CD4-positive, alpha-beta T cell (primary cell): ENCODE measurements around the gene CMC2. TPM values are rescaled to one million over a fixed set of nuclear protein-coding genes. Genes with fewer than 3 reads are reported as not detected.

Source experiments
- ATAC-seq: fragments of 200-7000 bp; cut with Tn5 transposase; one replicate; pipeline ENCODE4 v1.10.0; 2022; ENCODE audit warnings: mild to moderate bottlenecking; ENCODE audit not compliant: poor library complexity
- CTCF ChIA-PET: fragments of 350-600 bp; sonication (Branson Sonifier 250); formaldehyde crosslinking; loops from one replicate; lab custom pipeline; 2021; ENCODE audit warnings: antibody characterized with exemption, inconsistent platforms; lab: Charles Lee
- POLR2A ChIA-PET: fragments of 350-600 bp; sonication (Branson Sonifier 250); formaldehyde crosslinking; loops from one replicate; lab custom pipeline; 2021; ENCODE audit warnings: antibody characterized with exemption, inconsistent platforms; lab: Charles Lee
- DNase-seq, 14 experiments: peaks; one replicate each; pipeline ENCODE4 v3.0.0-alpha.2; 2013 to 2020; ENCODE audit warnings: mixed read lengths in 2 of 14
- H3K27ac ChIP-seq, 2 donors: one replicate each; pipeline versions ENCODE4 v1.5.1 to v1.7.0; 2013; ENCODE audit warnings: low read length in 2 of 2, low read depth in 1 of 2, mild to moderate bottlenecking in 1 of 2
- H3K27me3 ChIP-seq, 2 experiments: 1 replicate in 1 of 2; 2 replicates in 1 of 2; pipeline versions ENCODE4 v1.6.1 to v1.7.0; 2013; ENCODE audit warnings: low read length in 2 of 2, control low read depth in 1 of 2, mild to moderate bottlenecking in 1 of 2, moderate library complexity in 1 of 2; ENCODE audit not compliant: insufficient read depth in 2 of 2, control insufficient read depth in 1 of 2
- H3K36me3 ChIP-seq: one replicate; pipeline ENCODE4 v1.6.1; 2013; ENCODE audit warnings: low read length, control low read depth; ENCODE audit not compliant: insufficient read depth
- H3K4me1 ChIP-seq: one replicate; pipeline ENCODE4 v1.6.1; 2013; ENCODE audit warnings: low read length, control low read depth; ENCODE audit not compliant: insufficient read depth
- H3K4me3 ChIP-seq: one replicate; pipeline ENCODE4 v1.5.1; 2013; ENCODE audit warnings: mild to moderate bottlenecking, low read length, moderate library complexity
- H3K9me3 ChIP-seq, 2 experiments: 1 replicate in 1 of 2; 2 replicates in 1 of 2; pipeline versions ENCODE4 v1.6.1 to v1.7.0; 2013; ENCODE audit warnings: low read length in 2 of 2, mild to moderate bottlenecking in 2 of 2, control low read depth in 1 of 2, moderate library complexity in 1 of 2; ENCODE audit not compliant: control insufficient read depth in 1 of 2, insufficient read depth in 1 of 2
- H3K27ac Mint-ChIP-seq: one replicate; pipeline ENCODE4 v1.8.0; 2020; ENCODE audit warnings: mixed read lengths
- H3K27me3 Mint-ChIP-seq: one replicate; pipeline ENCODE4 v1.8.0; 2021; ENCODE audit warnings: mixed read lengths
- H3K36me3 Mint-ChIP-seq: one replicate; pipeline ENCODE4 v1.8.0; 2021; ENCODE audit warnings: low read depth, mixed read lengths
- H3K4me1 Mint-ChIP-seq: one replicate; pipeline ENCODE4 v1.8.0; 2021; ENCODE audit warnings: low read depth, mixed read lengths
- H3K4me3 Mint-ChIP-seq: one replicate; pipeline ENCODE4 v1.8.0; 2020; ENCODE audit warnings: mild to moderate bottlenecking, mixed read lengths
- H3K9me3 Mint-ChIP-seq: one replicate; pipeline ENCODE4 v1.8.0; 2020; ENCODE audit warnings: mixed read lengths
- intact Hi-C, 2 experiments: fragments of 100-400 bp; cut with DNase I in 1 of 2; cut with micrococcal nuclease in 1 of 2; formaldehyde crosslinking; loops; one replicate each; pipeline versions ENCODE4 v1.15.1 to v1.9.0; 2023 to 2025; cut with DNase I, micrococcal nuclease
- total RNA-seq, 174 experiments: library from RNA in 2 of 174; stranded (reverse) in 2 of 174; gene quantifications; one replicate each; pipeline ENCODE4 v1.2.3 and lab custom pipeline; 2021 to 2026
- TF ChIP-seq, protein P1 (sequence below): fragments of 200-600 bp; IDR thresholded peaks from one replicate; pipeline ENCODE4 v1.8.0; 2022; ENCODE audit warnings: antibody characterized with exemption, mild to moderate bottlenecking

The CMC2 gene
- total RNA-seq, 2 experiments from 2014 or later, result 67.7 to 68.8 TPM

DNA sequence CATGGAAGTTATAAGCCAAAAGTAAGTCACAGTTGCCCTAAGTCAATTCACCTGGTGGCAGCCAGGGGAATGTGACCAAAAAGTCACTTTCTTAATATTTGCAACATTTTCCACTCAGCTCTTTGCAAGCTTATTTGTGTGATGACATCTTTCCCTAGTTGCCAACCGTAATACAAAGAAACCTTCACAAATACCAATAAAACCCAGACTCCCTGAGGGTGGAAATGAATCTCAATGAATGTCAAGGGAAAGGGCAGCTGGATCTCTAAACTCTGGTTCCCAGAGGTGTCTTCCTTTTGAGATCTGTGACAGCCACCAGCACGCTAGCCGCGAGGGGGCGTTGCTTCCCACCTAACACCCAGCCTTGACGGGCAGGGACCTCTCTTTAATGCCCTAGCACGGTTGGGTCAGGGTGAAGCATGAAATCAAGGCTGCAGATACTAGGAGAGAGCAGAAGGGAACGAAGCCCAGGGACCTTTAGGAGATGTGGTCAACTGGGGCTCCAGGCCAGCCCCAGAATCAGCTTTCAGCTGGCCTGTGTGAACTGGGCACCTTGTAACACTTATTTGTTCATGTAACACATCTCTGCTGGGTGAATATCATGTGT, 82.2 kb downstream of the CMC2 start:
- ChIA-PET POLR2A (no interaction called here), CTCF (no interaction called here)
- H3K4me1 Mint-ChIP-seq, result no peaks in the 10 kb centered on the region
- no peak overlapping the region for H3K27ac Mint-ChIP-seq
- no peak overlapping the region for H3K4me3 Mint-ChIP-seq
- Histone ChIP-seq H3K27ac (no peak overlapping the region), H3K4me3 (no peak overlapping the region), H3K9me3 (no peaks in the 10 kb centered on the region), H3K36me3 (no peaks in the 10 kb centered on the region), H3K4me1 (peaks cover 2% of the 10 kb centered on the region), H3K27me3 (peaks cover 0 to 6% of the 10 kb centered on the region in 2 experiments)
- intact Hi-C loops, result no loop called here
- H3K9me3 Mint-ChIP-seq, result no peaks in the 10 kb centered on the region
- ATAC-seq, result no peak
- peak in 9 of 14 experiments; percentile 5 to 47 (median 12) for DNase-seq
- TF ChIP-seq, protein P1, sequence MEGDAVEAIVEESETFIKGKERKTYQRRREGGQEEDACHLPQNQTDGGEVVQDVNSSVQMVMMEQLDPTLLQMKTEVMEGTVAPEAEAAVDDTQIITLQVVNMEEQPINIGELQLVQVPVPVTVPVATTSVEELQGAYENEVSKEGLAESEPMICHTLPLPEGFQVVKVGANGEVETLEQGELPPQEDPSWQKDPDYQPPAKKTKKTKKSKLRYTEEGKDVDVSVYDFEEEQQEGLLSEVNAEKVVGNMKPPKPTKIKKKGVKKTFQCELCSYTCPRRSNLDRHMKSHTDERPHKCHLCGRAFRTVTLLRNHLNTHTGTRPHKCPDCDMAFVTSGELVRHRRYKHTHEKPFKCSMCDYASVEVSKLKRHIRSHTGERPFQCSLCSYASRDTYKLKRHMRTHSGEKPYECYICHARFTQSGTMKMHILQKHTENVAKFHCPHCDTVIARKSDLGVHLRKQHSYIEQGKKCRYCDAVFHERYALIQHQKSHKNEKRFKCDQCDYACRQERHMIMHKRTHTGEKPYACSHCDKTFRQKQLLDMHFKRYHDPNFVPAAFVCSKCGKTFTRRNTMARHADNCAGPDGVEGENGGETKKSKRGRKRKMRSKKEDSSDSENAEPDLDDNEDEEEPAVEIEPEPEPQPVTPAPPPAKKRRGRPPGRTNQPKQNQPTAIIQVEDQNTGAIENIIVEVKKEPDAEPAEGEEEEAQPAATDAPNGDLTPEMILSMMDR, result peak; percentile 14
- H3K27me3 Mint-ChIP-seq, result peaks cover 24% of the 10 kb centered on the region
- H3K36me3 Mint-ChIP-seq, result no peaks in the 10 kb centered on the region

DNA sequence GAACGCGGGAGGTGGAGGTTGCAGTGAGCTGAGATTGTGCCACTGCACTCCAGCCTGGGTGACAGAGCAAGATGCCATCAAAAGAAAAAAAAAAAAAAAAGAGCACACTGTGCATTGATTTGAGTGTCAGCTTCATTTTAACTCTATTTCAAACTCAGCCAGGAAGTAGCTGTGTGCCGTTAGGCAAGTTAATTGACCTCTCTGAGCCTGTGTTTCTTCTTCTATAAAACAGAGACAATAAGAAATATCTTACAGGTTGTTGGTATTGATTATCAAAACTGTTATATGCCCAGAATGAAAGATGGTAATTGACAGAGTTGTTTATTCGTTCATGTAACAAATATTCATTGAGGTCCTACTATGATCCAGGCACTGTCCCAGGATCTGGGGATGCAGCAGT, 83.3 kb downstream of the CMC2 start:
- DNase-seq, result no peak
- Histone ChIP-seq H3K27me3 (peaks cover 0 to 5% of the 10 kb centered on the region in 2 experiments), H3K9me3 (no peaks in the 10 kb centered on the region), H3K4me1 (peaks cover 2% of the 10 kb centered on the region), H3K4me3 (no peak overlapping the region), H3K27ac (no peak overlapping the region), H3K36me3 (no peaks in the 10 kb centered on the region)
- ChIA-PET POLR2A (no interaction called here), CTCF (no interaction called here)
- no peaks in the 10 kb centered on the region for H3K4me1 Mint-ChIP-seq
- H3K4me3 Mint-ChIP-seq, result no peak overlapping the region
- no peak overlapping the region for H3K27ac Mint-ChIP-seq
- TF ChIP-seq, protein P1, result no peak
- intact Hi-C loops, result no loop called here
- H3K9me3 Mint-ChIP-seq, result no peaks in the 10 kb centered on the region
- H3K36me3 Mint-ChIP-seq, result no peaks in the 10 kb centered on the region
- H3K27me3 Mint-ChIP-seq, result peaks cover 13% of the 10 kb centered on the region
- ATAC-seq, result no peak

Other genes starting within 250 kb of the CMC2 start
- gene CDYL2, start 202.3 kb downstream of the CMC2 start, total RNA-seq, result 10 to 100 TPM; 14.3 to 15.8 TPM
- 1 to 10 TPM; 8.7 to 9.7 TPM for gene CENPN, start 329 bp upstream of the CMC2 start, total RNA-seq
- gene ATMIN, start 29.0 kb upstream of the CMC2 start, total RNA-seq, result 10 to 100 TPM; 29.9 to 31.7 TPM
- gene C16orf46, start 70.4 kb upstream of the CMC2 start, total RNA-seq, result under 1 TPM in 1 of 2 experiments, not detected in 1; 0.55 TPM
- 1 to 10 TPM; 2.3 to 3.2 TPM for gene GCSH, start 89.5 kb upstream of the CMC2 start, total RNA-seq
- gene BCO1, start 231.8 kb upstream of the CMC2 start, total RNA-seq, result not detected